8988T (cell line): Measurements from ENCODE around the gene CLEC4D.
"Not testable (repeated sequence)": the region's sequence is repeated elsewhere in the genome, so short reads cannot be mapped to it uniquely, and the experiment has no call there.

ENCODE experiments used
- DNase-seq: peaks from one replicate; pipeline ENCODE4 v3.0.0; 2011

CLEC4D gene

GRCh38 chr12:8513256-8513655 is at the start of gene CLEC4D:
CLEC4D (plus strand) TSS chr12:8513503; CDS start chr12:8513733, 230 bp downstream.
- DNase-seq, result no peak

GRCh38 chr12:8465301-8465996 is 47.9 kb upstream of the CLEC4D start:
- DNase-seq, result no peak

GRCh38 chr12:8466241-8466640 is 47.1 kb upstream of the CLEC4D start:
- DNase-seq, result no peak

- DNase-seq, result no peak
Measured at GRCh38 chr12:8471090-8471489, 42.2 kb upstream of the CLEC4D start.

GRCh38 chr12:8475508-8476203 is 37.6 kb upstream of the CLEC4D start:
- DNase-seq, result no peak

GRCh38 chr12:8482571-8483061 is 30.7 kb upstream of the CLEC4D start:
- DNase-seq, result no peak

- no peak for DNase-seq
Measured at GRCh38 chr12:8483079-8483478, 30.2 kb upstream of the CLEC4D start.

GRCh38 chr12:8491646-8492530 is 21.4 kb upstream of the CLEC4D start:
- DNase-seq, result no peak

- no peak for DNase-seq
Measured at GRCh38 chr12:8493084-8493483, 20.2 kb upstream of the CLEC4D start.

GRCh38 chr12:8495671-8496070 is 17.6 kb upstream of the CLEC4D start:
- DNase-seq, result not testable (repeated sequence)

GRCh38 chr12:8496074-8496473 is 17.2 kb upstream of the CLEC4D start:
- not testable (repeated sequence) for DNase-seq

GRCh38 chr12:8499616-8500015 is 13.7 kb upstream of the CLEC4D start:
- DNase-seq, result no peak

- DNase-seq, result no peak
Measured at GRCh38 chr12:8501720-8502119, 11.6 kb upstream of the CLEC4D start.

GRCh38 chr12:8504351-8504750 is 9.0 kb upstream of the CLEC4D start:
- DNase-seq, result no peak

GRCh38 chr12:8507596-8507995 is 5.7 kb upstream of the CLEC4D start:
- DNase-seq, result no peak

GRCh38 chr12:8508223-8508622 is 5.1 kb upstream of the CLEC4D start:
- DNase-seq, result no peak

GRCh38 chr12:8508910-8509841 is 4.1 kb upstream of the CLEC4D start:
- DNase-seq, result no peak

GRCh38 chr12:8517971-8518370 is 4.7 kb downstream of the CLEC4D start:
- no peak for DNase-seq

GRCh38 chr12:8519171-8519570 is 5.9 kb downstream of the CLEC4D start:
- no peak for DNase-seq

GRCh38 chr12:8527250-8528130 is 14.2 kb downstream of the CLEC4D start:
- no peak for DNase-seq

GRCh38 chr12:8532045-8532444 is 18.7 kb downstream of the CLEC4D start:
- DNase-seq, result no peak
